Adrenal gland (tissue), 12 donors: ENCODE measurements around the gene TGIF1. TPM values are rescaled to one million over a fixed set of nuclear protein-coding genes. Genes with fewer than 3 reads are reported as not detected.
"Not testable (repeated sequence)": the region's sequence is repeated elsewhere in the genome, so short reads cannot be mapped to it uniquely, and the experiment has no call there.

Experiments used
- DNase-seq, 7 donors: peaks; one replicate each; pipeline ENCODE4 v3.0.0-alpha.2; 2019 to 2020
- H3K27ac ChIP-seq, 5 donors: fragments of 200-600 bp; sonication (generic) in 4 of 5; 1 replicate in 3 of 5; 2 replicates in 2 of 5; pipeline versions ENCODE4 v1.5.1 to v1.8.0; 2016 to 2020; ENCODE audit warnings: mild to moderate bottlenecking in 1 of 5
- H3K27me3 ChIP-seq: fragments of 200-600 bp; 2 replicates; pipeline ENCODE4 v1.8.0; 2021
- H3K36me3 ChIP-seq, 2 donors: fragments of 200-600 bp; replicated peaks in 1 of 2; 1 replicate in 1 of 2; 2 replicates in 1 of 2; pipeline versions ENCODE4 v1.5.1 to v1.8.0; 2018 to 2022
- H3K4me1 ChIP-seq, 2 donors: fragments of 200-600 bp; replicated peaks in 1 of 2; 1 replicate in 1 of 2; 2 replicates in 1 of 2; pipeline versions ENCODE4 v1.5.1 to v1.8.0; 2018 to 2021
- H3K4me3 ChIP-seq, 4 donors: fragments of 200-600 bp; sonication (generic) in 3 of 4; one replicate each; pipeline ENCODE4 v1.5.1; 2016 to 2018
- H3K9me3 ChIP-seq, 3 donors: fragments of 200-600 bp; sonication (generic) in 1 of 3; replicated peaks in 1 of 3; 1 replicate in 2 of 3; 2 replicates in 1 of 3; pipeline versions ENCODE4 v1.5.1 to v1.8.0; 2016 to 2021
- CTCF ChIP-seq, 6 experiments: fragments of 450-650 bp in 4 of 6; fragments of 200-600 bp in 2 of 6; sonication (generic) in 1 of 6; IDR thresholded peaks; 1 replicate in 5 of 6; 2 replicates in 1 of 6; pipeline versions ENCODE4 v1.5.1 to v1.8.0; 2016 to 2021; ENCODE audit warnings: antibody characterized with exemption in 6 of 6, mild to moderate bottlenecking in 2 of 6, moderate library complexity in 1 of 6
- POLR2A ChIP-seq, 2 donors: fragments of 450-650 bp; IDR thresholded peaks; one replicate each; pipeline ENCODE4 v1.6.1; 2017; ENCODE audit warnings: antibody characterized with exemption in 2 of 2, mild to moderate bottlenecking in 2 of 2, moderate library complexity in 1 of 2
- WGBS, 4 donors: extraction: QIAGEN DNeasy Blood & Tissue Kit in 2 of 4; methylation state at CpG; one replicate each; pipeline versions ENCODE4 v1.1.5 to v1.1.7; 2013 to 2017; 5-methylcytosine and 5-hydroxymethylcytosine counted together
- intact Hi-C, 2 donors: fragments of 100-400 bp; cut with DNase I; formaldehyde crosslinking; loops; one replicate each; pipeline versions ENCODE4 v1.14.1 to v1.15.0; 2022 to 2023
- polyA plus RNA-seq, 3 donors: library from polyadenylated mRNA; stranded (reverse); fragments of 200-250 nt in 2 of 3; fragments of 350-450 nt in 1 of 3; fragmentation: Illumina TruSeq in 1 of 3; extraction: RNeasy Lipid Tissue Mini Kit (QIAGEN cat#74804) in 1 of 3; gene quantifications; one replicate each; pipeline ENCODE4 v1.2.3, GENCODE V29; 2013 to 2014
- total RNA-seq, 9 donors: library from RNA; depleted of rRNA in 4 of 9; stranded (reverse); fragments of >200 nt in 4 of 9; fragments of 120-200 nt in 1 of 9; fragmentation: NEBNext Ultra II Directional in 1 of 9; extraction: Animal tissue kit (Norgen Biotek cat#: 25700) in 1 of 9; gene quantifications; one replicate each; pipeline versions ENCODE4 v1.1.0 to v1.2.4, GENCODE V29; 2013 to 2023
- donor health status: healthy with polysubstance abuse.
- donor health status: Bipolar disorder and iron deficiency.
- donor health status: DM: yes; HTN: yes; CAD: no.
- donor health status: DM: no; HTN: no; CAD: no.
- donor health status: DM: no; HTN: no; CAD: no.
- donor health status: DM: yes; HTN: yes; CAD: no.

The TGIF1 gene
- total and polyA plus RNA-seq, 12 donors, result 25.7 to 83.1 (median 56.7) TPM

GRCh38 chr18:3409811-3410210, 40.2 kb upstream of the TGIF1 start:
- WGBS, 4 donors, result 84 to 92% (median 87%) methylated on average over 7 of the region's 7 CpGs
- Histone ChIP-seq H3K9me3 (no peaks in the 10 kb centered on the region), H3K36me3 (no peaks in the 10 kb centered on the region), H3K4me3 (no peak overlapping the region), H3K4me1 (no peaks in the 10 kb centered on the region), H3K27me3 (no peaks in the 10 kb centered on the region), H3K27ac (no peak overlapping the region)
- DNase-seq, result no peak
- intact Hi-C loops, result no loop called here
- TF ChIP-seq POLR2A (IDR thresholded peaks at IDR 0.05) (no peak), CTCF (IDR thresholded peaks at IDR 0.05) (no peak)

GRCh38 chr18:3410273-3410672, 39.7 kb upstream of the TGIF1 start:
- 95 to 97% (median 95%) methylated on average over 3 of the region's 3 CpGs for WGBS, 4 donors
- Histone ChIP-seq H3K4me1 (no peaks in the 10 kb centered on the region), H3K27me3 (no peaks in the 10 kb centered on the region), H3K36me3 (no peaks in the 10 kb centered on the region), H3K27ac (no peak overlapping the region), H3K9me3 (no peaks in the 10 kb centered on the region), H3K4me3 (no peak overlapping the region)
- intact Hi-C loops, result no loop called here
- TF ChIP-seq CTCF (IDR thresholded peaks at IDR 0.05) (no peak), POLR2A (IDR thresholded peaks at IDR 0.05) (no peak)
- no peak for DNase-seq

GRCh38 chr18:3410876-3411275, 39.1 kb upstream of the TGIF1 start:
- H3K4me1 ChIP-seq, H3K4me3 ChIP-seq, DNase-seq, H3K36me3 ChIP-seq, intact Hi-C loops, H3K27me3 ChIP-seq, H3K9me3 ChIP-seq, H3K27ac ChIP-seq: not testable (repeated sequence)
- WGBS, 4 donors, result 96 to 100% (median 100%) methylated on average over 2 to 3 of the region's 3 CpGs

DNA sequence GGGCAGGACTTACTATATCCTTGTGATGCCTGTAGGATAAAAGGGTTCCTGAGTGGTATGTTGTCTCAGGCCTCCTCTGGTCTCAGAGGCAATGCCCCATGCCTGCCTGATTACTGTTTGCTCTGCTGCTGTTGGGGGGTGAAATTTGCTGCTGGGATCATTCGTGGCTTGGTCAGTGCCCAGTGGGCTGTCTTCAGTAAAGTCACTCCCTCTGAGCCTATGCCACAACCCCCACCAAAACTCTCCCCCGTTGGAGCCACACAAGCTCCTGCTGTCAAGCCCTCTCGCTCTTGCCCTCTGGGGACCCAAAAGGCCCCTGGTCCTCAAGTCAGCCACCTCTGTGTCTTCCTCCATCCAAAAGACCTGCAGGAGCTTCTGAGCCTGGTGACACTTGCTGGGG, 38.6 kb upstream of the TGIF1 start:
- no peaks in the 10 kb centered on the region for H3K36me3 ChIP-seq
- intact Hi-C loops, result no loop called here
- H3K27me3 ChIP-seq, result no peaks in the 10 kb centered on the region
- no peak overlapping the region for H3K4me3 ChIP-seq
- no peaks in the 10 kb centered on the region for H3K4me1 ChIP-seq
- WGBS, 4 donors, result 75 to 100% (median 82%) methylated on average over 1 to 3 of the region's 3 CpGs
- no peak for DNase-seq
- H3K27ac ChIP-seq, result no peak overlapping the region
- TF ChIP-seq CTCF (IDR thresholded peaks at IDR 0.05) (no peak), POLR2A (IDR thresholded peaks at IDR 0.05) (no peak)
- no peaks in the 10 kb centered on the region for H3K9me3 ChIP-seq

GRCh38 chr18:3411854-3412268, 38.1 kb upstream of the TGIF1 start:
- TF ChIP-seq POLR2A (IDR thresholded peaks at IDR 0.05) (no peak), CTCF (IDR thresholded peaks at IDR 0.05) (no peak)
- H3K4me1 ChIP-seq, result no peaks in the 10 kb centered on the region
- intact Hi-C loops, result no loop called here
- no peaks in the 10 kb centered on the region for H3K36me3 ChIP-seq
- no peaks in the 10 kb centered on the region for H3K27me3 ChIP-seq
- 9 to 44% (median 31%) methylated on average over 25 to 28 of the region's 28 CpGs for WGBS, 4 donors
- no peaks in the 10 kb centered on the region for H3K9me3 ChIP-seq
- no peak for DNase-seq
- no peak overlapping the region for H3K27ac ChIP-seq
- H3K4me3 ChIP-seq, result peak overlapping the region in 1 of 4 donors; percentile 28

GRCh38 chr18:3412528-3412927, 37.4 kb upstream of the TGIF1 start:
- H3K36me3 ChIP-seq, H3K27me3 ChIP-seq, intact Hi-C loops, H3K9me3 ChIP-seq, H3K4me3 ChIP-seq, H3K4me1 ChIP-seq, H3K27ac ChIP-seq: not testable (repeated sequence)
- 58 to 65% (median 62%) methylated on average over 9 of the region's 9 CpGs for WGBS, 4 donors
- peak in 4 of 7 donors; percentile 22 to 56 (median 25) for DNase-seq
